ENCODE measurements around the gene GEMIN8. TPM values are rescaled to one million over a fixed set of nuclear protein-coding genes. Genes with fewer than 3 reads are reported as not detected.

GEMIN8 gene
- total and polyA plus RNA-seq, 2 of the 8 experiments (the other 6 are each of a cell fraction or from before 2014, with no cell fraction given), result 18.2 to 31.4 TPM

DNA sequence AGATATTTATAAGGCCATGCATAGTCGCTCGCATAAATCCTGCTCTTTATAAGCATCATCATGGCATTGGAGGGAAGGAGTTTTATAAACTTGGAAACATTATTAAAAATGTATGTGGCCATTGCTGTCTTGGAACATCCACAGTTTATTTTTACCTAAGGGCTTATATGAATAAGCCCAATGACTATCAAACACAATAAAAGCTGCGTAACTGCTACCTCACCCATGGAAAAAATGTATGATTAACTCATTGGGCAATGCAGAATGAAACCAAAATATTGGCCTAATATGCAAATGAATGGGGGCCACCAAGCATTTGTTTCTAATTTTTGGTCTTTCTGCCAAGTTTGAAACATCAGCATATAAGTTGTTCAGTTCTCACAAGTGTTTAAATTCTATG, 19.1 kb downstream of the GEMIN8 start:
- Histone ChIP-seq H3K9me3 (ENCODE audit: insufficient read depth in 2 of 2, low read depth in 1 of 2, low read length in 1 of 2) (no peaks in the 10 kb centered on the region), H4K5ac (ENCODE audit: insufficient read length, low read depth, low read length) (no peak overlapping the region), H3K56ac (replicated peaks; ENCODE audit: insufficient read length, low read depth, low read length) (no peak overlapping the region), H3K4me1 (replicated peaks in 1 of 4; ENCODE audit: control insufficient read depth in 3 of 4, insufficient read depth in 4 of 4, low read length in 3 of 4) (no peaks in the 10 kb centered on the region), H4K91ac (replicated peaks; ENCODE audit: insufficient read length, low read length) (no peak overlapping the region), H3K4me2 (ENCODE audit: insufficient read depth in 1 of 2, low read depth in 2 of 2, low read length in 2 of 2) (no peak overlapping the region), H3K14ac (ENCODE audit: insufficient read length) (no peak overlapping the region), H3K79me2 (ENCODE audit: control insufficient read depth in 1 of 2, insufficient read depth in 2 of 2, low read length in 2 of 2) (no peaks in the 10 kb centered on the region), H3K27me3 (replicated peaks in 1 of 4; ENCODE audit: control insufficient read depth in 3 of 4, extremely low read depth in 1 of 4, insufficient read depth in 3 of 4, low read length in 3 of 4) (no peaks in the 10 kb centered on the region), H3K18ac (ENCODE audit: extremely low read depth, low read length) (no peak overlapping the region), H3K79me1 (ENCODE audit: low read depth, low read length) (no peaks in the 10 kb centered on the region), H3K4me3 (ENCODE audit: extremely low read depth in 1 of 4, insufficient read depth in 2 of 4, low read depth in 3 of 4, low read length in 4 of 4) (no peak overlapping the region), H3K27ac (ENCODE audit: low read depth, low read length) (no peak overlapping the region), H2BK5ac (ENCODE audit: low read depth, low read length) (no peak overlapping the region), H2BK120ac (replicated peaks; ENCODE audit: low read depth, low read length) (no peak overlapping the region), H4K8ac (ENCODE audit: extremely low read depth, insufficient read depth, low read length) (no peak overlapping the region), H3K23ac (ENCODE audit: insufficient read length) (no peak overlapping the region), H3K23me2 (ENCODE audit: low read depth, low read length) (no peaks in the 10 kb centered on the region), H3K4ac (replicated peaks; ENCODE audit: insufficient read length, low read depth, low read length) (no peak overlapping the region), H2AFZ (ENCODE audit: low read length) (no peak overlapping the region), H2AK5ac (ENCODE audit: low read depth, low read length) (no peak overlapping the region), H4K20me1 (replicated peaks in 1 of 2; ENCODE audit: control insufficient read depth in 1 of 2, insufficient read depth in 2 of 2, low read length in 2 of 2) (no peaks in the 10 kb centered on the region), H2BK12ac (ENCODE audit: low read depth, low read length) (no peak overlapping the region), H3K9ac (replicated peaks in 1 of 4; ENCODE audit: extremely low read depth in 1 of 4, low read depth in 3 of 4, low read length in 3 of 4) (no peak overlapping the region), H2BK20ac (ENCODE audit: low read length) (no peak overlapping the region), H3K36me3 (ENCODE audit: control insufficient read depth in 2 of 4, insufficient read depth in 4 of 4, low read length in 3 of 4) (peaks cover 0 to 9% (median 4%) of the 10 kb centered on the region in 4 experiments; a peak in 4 of 8 replicates), H2BK15ac (ENCODE audit: low read length) (no peak overlapping the region)
- 98% methylated on average over 3 of the region's 3 CpGs; no CpG with 5 or more reads in 1 of the 2 experiments for WGBS, 2 experiments (ENCODE audit: extremely low coverage in 1 of 2, insufficient coverage in 1 of 2, insufficient read length in 1 of 2, insufficient replicate concordance in 2 of 2, low coverage in 1 of 2, low lambda C conversion rate in 2 of 2, missing lambda C conversion rate in 1 of 2)
- ChIA-PET CTCF (ENCODE audit: partially characterized antibody) (interaction anchor here (1.3 kb wide), 1 partner anchor 96 kb away, joined by 4 read pairs; no protein-coding TSS in a partner anchor), POLR2A (ENCODE audit: partially characterized antibody) (interaction anchor here (0.5 to 1.2 kb wide), 2 partner anchors 15 to 116 kb away, joined by 3 read pairs; no protein-coding TSS in a partner anchor)
- no peak for DNase-seq (ENCODE audit: low read depth in 1 of 2, low spot score in 2 of 2)
- no peak for FAIRE-seq
- TF ChIP-seq TAF7 (optimal IDR thresholded peaks at IDR 0.05; ENCODE audit: borderline replicate concordance, low read depth, low read length), result no peak

All from H1 (cell line).